CD4-positive, alpha-beta T cell (primary cell): ENCODE results near the gene MAPKBP1. TPM values are rescaled to one million over a fixed set of nuclear protein-coding genes. Genes with fewer than 3 reads are reported as not detected.
A peak's percentile ranks its signal among the peaks of the same experiment; 100 is the strongest.

Source experiments
- ATAC-seq: fragments of 200-7000 bp; cut with Tn5 transposase; one replicate; pipeline ENCODE4 v1.10.0; 2022; ENCODE audit warnings: mild to moderate bottlenecking; ENCODE audit not compliant: poor library complexity
- CTCF ChIA-PET: fragments of 350-600 bp; sonication (Branson Sonifier 250); formaldehyde crosslinking; loops from one replicate; lab custom pipeline; 2021; ENCODE audit warnings: antibody characterized with exemption, inconsistent platforms; lab: Charles Lee
- POLR2A ChIA-PET: fragments of 350-600 bp; sonication (Branson Sonifier 250); formaldehyde crosslinking; loops from one replicate; lab custom pipeline; 2021; ENCODE audit warnings: antibody characterized with exemption, inconsistent platforms; lab: Charles Lee
- DNase-seq, 14 experiments: peaks; one replicate each; pipeline ENCODE4 v3.0.0-alpha.2; 2013 to 2020; ENCODE audit warnings: mixed read lengths in 2 of 14
- H3K27ac ChIP-seq, 2 donors: one replicate each; pipeline versions ENCODE4 v1.5.1 to v1.7.0; 2013; ENCODE audit warnings: low read length in 2 of 2, low read depth in 1 of 2, mild to moderate bottlenecking in 1 of 2
- H3K27me3 ChIP-seq, 2 experiments: 1 replicate in 1 of 2; 2 replicates in 1 of 2; pipeline versions ENCODE4 v1.6.1 to v1.7.0; 2013; ENCODE audit warnings: low read length in 2 of 2, control low read depth in 1 of 2, mild to moderate bottlenecking in 1 of 2, moderate library complexity in 1 of 2; ENCODE audit not compliant: insufficient read depth in 2 of 2, control insufficient read depth in 1 of 2
- H3K36me3 ChIP-seq: one replicate; pipeline ENCODE4 v1.6.1; 2013; ENCODE audit warnings: low read length, control low read depth; ENCODE audit not compliant: insufficient read depth
- H3K4me1 ChIP-seq: one replicate; pipeline ENCODE4 v1.6.1; 2013; ENCODE audit warnings: low read length, control low read depth; ENCODE audit not compliant: insufficient read depth
- H3K4me3 ChIP-seq: one replicate; pipeline ENCODE4 v1.5.1; 2013; ENCODE audit warnings: mild to moderate bottlenecking, low read length, moderate library complexity
- H3K9me3 ChIP-seq, 2 experiments: 1 replicate in 1 of 2; 2 replicates in 1 of 2; pipeline versions ENCODE4 v1.6.1 to v1.7.0; 2013; ENCODE audit warnings: low read length in 2 of 2, mild to moderate bottlenecking in 2 of 2, control low read depth in 1 of 2, moderate library complexity in 1 of 2; ENCODE audit not compliant: control insufficient read depth in 1 of 2, insufficient read depth in 1 of 2
- H3K27ac Mint-ChIP-seq: one replicate; pipeline ENCODE4 v1.8.0; 2020; ENCODE audit warnings: mixed read lengths
- H3K27me3 Mint-ChIP-seq: one replicate; pipeline ENCODE4 v1.8.0; 2021; ENCODE audit warnings: mixed read lengths
- H3K36me3 Mint-ChIP-seq: one replicate; pipeline ENCODE4 v1.8.0; 2021; ENCODE audit warnings: low read depth, mixed read lengths
- H3K4me1 Mint-ChIP-seq: one replicate; pipeline ENCODE4 v1.8.0; 2021; ENCODE audit warnings: low read depth, mixed read lengths
- H3K4me3 Mint-ChIP-seq: one replicate; pipeline ENCODE4 v1.8.0; 2020; ENCODE audit warnings: mild to moderate bottlenecking, mixed read lengths
- H3K9me3 Mint-ChIP-seq: one replicate; pipeline ENCODE4 v1.8.0; 2020; ENCODE audit warnings: mixed read lengths
- CTCF ChIP-seq: fragments of 200-600 bp; IDR thresholded peaks from one replicate; pipeline ENCODE4 v1.8.0; 2022; ENCODE audit warnings: antibody characterized with exemption, mild to moderate bottlenecking
- intact Hi-C, 2 experiments: fragments of 100-400 bp; cut with DNase I in 1 of 2; cut with micrococcal nuclease in 1 of 2; formaldehyde crosslinking; loops; one replicate each; pipeline versions ENCODE4 v1.15.1 to v1.9.0; 2023 to 2025; cut with DNase I, micrococcal nuclease
- total RNA-seq, 174 experiments: library from RNA in 2 of 174; stranded (reverse) in 2 of 174; gene quantifications; one replicate each; pipeline ENCODE4 v1.2.3 and lab custom pipeline; 2021 to 2026

MAPKBP1 gene
- total RNA-seq, 2 experiments from 2014 or later: 26.0 to 30.0 TPM

- ChIA-PET CTCF (interaction anchor here (1.2 kb wide), 2 partner anchors 33 to 96 kb away, joined by 3 read pairs; no protein-coding TSS in a partner anchor), POLR2A (interaction anchor here (0.7 to 2.7 kb wide), 7 partner anchors 10 to 97 kb away, joined by 3 to 17 read pairs (median 3); partner anchors contain the start of genes JMJD7, MAPKBP1 and SPTBN5)
- Histone ChIP-seq H3K9me3 (no peaks in the 10 kb centered on the region), H3K4me3 (no peak overlapping the region), H3K27me3 (no peaks in the 10 kb centered on the region), H3K36me3 (no peaks in the 10 kb centered on the region), H3K4me1 (peaks cover 16% of the 10 kb centered on the region), H3K27ac (no peak overlapping the region)
- Mint-ChIP-seq H3K9me3 (no peaks in the 10 kb centered on the region), H3K36me3 (no peaks in the 10 kb centered on the region), H3K4me3 (no peak overlapping the region), H3K27ac (peak overlapping the region; percentile 72), H3K4me1 (peaks cover 10% of the 10 kb centered on the region), H3K27me3 (no peaks in the 10 kb centered on the region)
- ATAC-seq (no peak), DNase-seq (no peak)
- TF ChIP-seq CTCF: no peak
- intact Hi-C loops: no loop called here
Measured at GRCh38 chr15:41871175-41871905, 97.1 kb downstream of the MAPKBP1 start.

- no peak overlapping the region for H3K4me3 Mint-ChIP-seq
- ChIA-PET POLR2A (no interaction called here), CTCF (no interaction called here)
- ATAC-seq (no peak), DNase-seq (no peak)
- no peak overlapping the region for H3K27ac Mint-ChIP-seq
- Histone ChIP-seq H3K27ac (no peak overlapping the region), H3K4me3 (no peak overlapping the region), H3K4me1 (peaks cover 16% of the 10 kb centered on the region), H3K36me3 (no peaks in the 10 kb centered on the region), H3K9me3 (no peaks in the 10 kb centered on the region), H3K27me3 (no peaks in the 10 kb centered on the region)
- no peaks in the 10 kb centered on the region for H3K27me3 Mint-ChIP-seq
- H3K9me3 Mint-ChIP-seq: no peaks in the 10 kb centered on the region
- peaks cover 10% of the 10 kb centered on the region for H3K4me1 Mint-ChIP-seq
- H3K36me3 Mint-ChIP-seq: no peaks in the 10 kb centered on the region
- no peak for TF ChIP-seq CTCF
- intact Hi-C loops: no loop called here
Measured at GRCh38 chr15:41872166-41872747, 98.0 kb downstream of the MAPKBP1 start.

GRCh38 chr15:41873711-41874110, 99.4 kb downstream of the MAPKBP1 start:
- ChIA-PET CTCF (interaction anchor here (1.4 kb wide), 1 partner anchor 31 kb away, joined by 4 read pairs; no protein-coding TSS in a partner anchor), POLR2A (no interaction called here)
- Histone ChIP-seq H3K27me3 (no peaks in the 10 kb centered on the region), H3K4me3 (no peak overlapping the region), H3K27ac (no peak overlapping the region), H3K9me3 (no peaks in the 10 kb centered on the region), H3K36me3 (no peaks in the 10 kb centered on the region), H3K4me1 (peaks cover 16% of the 10 kb centered on the region)
- Mint-ChIP-seq H3K27me3 (no peaks in the 10 kb centered on the region), H3K9me3 (no peaks in the 10 kb centered on the region), H3K27ac (no peak overlapping the region), H3K4me3 (no peak overlapping the region), H3K36me3 (no peaks in the 10 kb centered on the region), H3K4me1 (peaks cover 10% of the 10 kb centered on the region)
- intact Hi-C loops: no loop called here
- DNase-seq: no peak
- ATAC-seq: no peak
- no peak for TF ChIP-seq CTCF
